Measurements from ENCODE around the gene BTN3A1.
"Not testable (repeated sequence)": the region's sequence is repeated elsewhere in the genome, so short reads cannot be mapped to it uniquely, and the experiment has no call there.

BTN3A1 gene

DNA sequence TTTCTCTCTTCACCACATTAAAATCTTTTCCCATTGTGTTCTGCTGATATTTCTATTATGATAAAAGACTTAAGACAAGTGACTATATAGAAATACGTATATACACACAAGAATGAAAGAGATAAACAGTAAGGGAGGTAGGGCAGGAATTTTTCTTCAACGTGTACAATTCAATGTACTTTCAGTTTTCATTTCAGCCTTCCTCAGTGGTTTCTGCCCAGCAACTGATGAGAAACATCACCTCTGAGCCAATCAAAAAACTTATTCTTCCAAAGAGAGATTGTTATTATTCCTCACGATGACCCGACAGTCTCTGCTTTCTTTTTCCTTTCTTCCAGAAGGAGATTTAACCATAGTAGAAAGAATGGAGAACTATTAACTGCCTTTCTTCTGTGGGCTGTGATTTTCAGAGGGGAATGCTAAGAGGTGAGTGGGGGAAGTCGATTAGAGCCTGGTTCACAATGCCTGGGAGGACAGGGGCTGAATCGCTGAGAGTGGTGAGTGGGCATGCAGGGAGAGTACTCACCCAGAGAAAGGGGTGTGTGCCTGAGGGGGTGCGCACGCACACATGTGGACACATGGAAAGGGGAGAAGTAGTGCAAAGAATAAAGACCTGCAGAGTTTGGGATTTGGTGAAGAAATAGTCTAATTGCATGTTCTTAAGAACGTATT lies at the start of gene BTN3A1:
BTN3A1 (plus strand) TSS at position 289 of the 672 bp plus-strand sequence. CDS start 3,289 bp downstream, outside the sequence.
- DNase-seq (ENCODE audit: low spot score), result peak; percentile 76

DNA sequence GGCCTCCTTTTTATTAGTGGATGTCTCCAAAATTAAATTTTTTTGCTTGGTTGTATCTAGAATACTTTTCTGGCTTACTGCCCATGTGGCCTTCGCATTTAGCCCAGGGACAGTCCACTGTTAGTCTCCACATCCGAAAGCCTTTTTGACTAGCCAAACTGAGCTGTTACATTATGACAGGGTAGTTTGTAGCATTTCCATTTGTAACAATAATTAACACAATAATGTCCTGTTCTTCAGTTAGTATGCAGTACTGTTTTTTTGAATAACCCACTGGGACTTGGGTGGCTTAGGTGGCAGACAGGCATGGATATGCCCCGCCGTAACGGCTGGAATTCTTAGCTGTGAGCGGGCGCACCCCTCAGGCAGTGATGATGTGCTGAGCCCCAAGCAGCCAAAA lies 49.8 kb upstream of the BTN3A1 start:
- DNase-seq (ENCODE audit: low spot score), result no peak

DNA sequence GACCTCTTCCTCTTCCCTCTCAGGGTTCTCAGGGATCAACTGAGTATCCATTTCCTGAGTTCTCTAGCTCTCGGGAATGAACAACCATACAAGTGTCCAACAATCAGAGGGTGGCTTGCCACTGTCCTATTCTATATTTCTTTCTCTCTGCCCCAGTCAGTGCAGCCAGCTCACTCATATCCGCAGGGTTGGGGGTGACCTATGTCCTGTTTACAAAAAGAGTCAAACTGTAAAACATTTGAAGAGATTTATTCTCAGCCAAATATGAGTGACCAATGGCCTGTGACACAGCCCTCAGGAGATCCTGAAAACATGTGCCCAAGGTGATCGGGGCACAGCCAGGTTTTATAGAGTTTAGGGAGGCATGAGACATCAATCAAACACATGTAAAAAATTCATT lies 47.9 kb upstream of the BTN3A1 start:
- no peak for DNase-seq (ENCODE audit: low spot score)

DNA sequence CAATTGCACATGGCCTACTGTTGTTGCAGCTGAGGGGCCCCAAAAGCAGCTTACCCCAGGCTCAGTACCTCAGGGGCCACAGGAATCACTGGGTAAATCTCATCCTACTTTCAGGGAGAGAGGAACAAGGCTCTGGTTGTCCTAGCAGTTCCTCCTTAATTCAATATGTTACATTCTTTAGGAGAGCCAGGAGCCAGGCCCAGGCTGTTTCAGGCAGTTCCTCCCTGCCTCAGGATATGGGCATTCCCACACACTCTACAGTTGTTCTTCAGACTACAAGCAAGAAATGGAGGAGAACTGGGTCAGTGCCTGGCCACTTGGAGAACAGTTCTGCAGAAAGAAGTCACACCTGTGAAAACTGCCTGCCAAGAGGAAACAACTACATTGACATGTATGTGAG lies 46.7 kb upstream of the BTN3A1 start:
- DNase-seq (ENCODE audit: low spot score), result no peak

DNA sequence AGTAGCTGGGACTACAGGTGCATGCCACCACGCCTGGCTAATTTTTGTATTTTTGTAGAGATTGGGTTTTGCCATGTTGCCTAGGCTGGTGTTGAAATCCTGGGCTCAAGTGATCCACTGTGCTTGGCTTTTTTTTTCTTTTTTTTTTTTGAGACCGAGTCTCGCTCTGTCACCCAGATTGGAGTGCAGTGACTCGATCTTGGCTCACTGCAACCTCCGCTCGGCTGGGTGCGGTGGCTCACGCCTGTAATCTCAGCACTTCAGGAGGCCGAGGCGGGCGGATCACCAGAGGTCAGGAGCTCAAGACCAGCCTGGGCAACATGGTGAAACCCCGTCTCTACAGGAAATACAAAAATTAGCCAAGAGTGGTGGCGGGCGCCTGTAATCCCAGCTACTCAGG lies 44.5 kb upstream of the BTN3A1 start:
- not testable (repeated sequence) for DNase-seq (ENCODE audit: low spot score)

DNA sequence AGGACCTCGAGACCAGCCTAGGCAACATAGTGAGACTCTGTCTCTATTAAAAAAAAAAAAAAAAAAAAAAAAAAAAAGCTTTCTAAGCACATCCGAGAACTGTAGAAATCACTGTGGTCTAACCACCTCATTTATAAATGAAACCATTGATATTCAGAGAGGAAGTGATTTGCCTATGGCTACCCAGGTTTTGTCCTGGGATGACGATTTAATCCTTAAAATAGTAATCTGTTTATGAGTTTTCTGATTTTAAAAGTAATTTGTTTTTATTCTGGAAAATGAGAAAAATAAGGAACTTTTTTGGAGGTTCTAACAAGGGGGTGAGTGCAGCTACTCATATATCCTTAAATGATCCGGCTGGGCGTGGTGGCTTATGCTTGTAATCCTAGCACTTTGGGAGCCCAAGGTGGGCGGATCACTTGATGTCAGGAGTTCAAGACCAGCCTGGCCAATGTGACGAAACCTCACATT lies 43.5 kb upstream of the BTN3A1 start:
- DNase-seq (ENCODE audit: low spot score), result no peak

DNA sequence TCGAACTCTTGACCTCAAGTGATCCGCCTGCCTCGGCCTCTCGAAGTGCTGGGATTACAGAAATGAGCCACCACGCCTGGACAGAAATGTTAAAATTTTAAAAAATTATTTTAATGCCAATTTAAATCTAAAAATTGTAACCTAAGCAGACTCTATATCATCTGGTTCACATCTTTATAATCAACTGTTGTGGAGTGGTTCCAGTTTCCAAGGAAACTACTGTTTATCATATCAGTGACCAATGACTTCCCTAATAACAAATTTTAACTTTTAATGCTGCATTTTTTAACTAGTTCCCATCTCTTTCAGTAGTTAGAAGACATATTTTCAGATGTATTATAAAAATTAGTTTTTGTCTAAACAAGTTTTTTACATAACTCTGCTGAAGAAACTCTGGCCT lies 42.3 kb upstream of the BTN3A1 start:
- no peak for DNase-seq (ENCODE audit: low spot score)

DNA sequence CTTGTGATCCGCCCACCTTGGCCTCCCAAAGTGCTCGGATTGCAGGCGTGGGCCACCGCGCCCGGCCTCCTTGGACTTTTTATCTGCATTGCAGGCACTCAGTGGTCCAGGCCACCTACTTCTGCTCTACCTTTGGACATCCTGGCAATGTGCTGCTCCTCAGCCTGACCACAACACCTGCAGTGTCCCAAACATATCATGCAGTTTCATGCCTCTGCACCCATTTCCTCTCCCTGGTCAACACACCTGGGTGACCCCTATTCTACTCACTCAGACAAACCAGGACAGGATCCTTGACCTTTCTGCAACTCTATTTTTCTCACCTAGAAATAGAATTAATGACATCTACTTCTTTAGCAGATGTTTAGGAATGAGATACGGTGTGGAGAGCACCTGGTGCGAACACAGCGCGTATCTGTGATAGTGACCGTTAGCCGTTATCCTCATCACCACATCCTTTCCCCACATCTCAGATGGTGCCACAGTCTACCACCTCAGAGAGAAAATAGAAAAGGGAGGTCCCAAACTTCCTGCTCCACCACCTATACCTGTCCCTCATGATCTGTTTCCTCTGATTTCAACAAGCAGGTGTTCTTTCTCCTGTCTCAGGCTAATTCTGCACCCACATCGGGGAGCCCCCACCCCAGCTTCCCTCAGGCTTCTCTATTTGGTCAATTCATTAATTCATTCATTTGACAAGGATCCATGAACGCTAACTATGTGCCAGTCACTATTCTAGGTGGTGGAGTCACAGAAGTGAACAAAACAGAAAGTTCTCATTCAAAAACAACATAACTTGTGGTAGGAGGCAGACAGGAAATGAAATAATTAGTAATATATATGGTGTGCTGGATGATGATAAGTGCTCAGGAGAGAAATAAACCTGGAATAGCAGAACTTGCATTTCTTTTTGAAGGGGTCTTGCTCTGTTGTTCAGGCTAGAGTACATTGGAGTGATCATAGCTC lies 41.3 kb upstream of the BTN3A1 start:
- no peak for DNase-seq (ENCODE audit: low spot score)

DNA sequence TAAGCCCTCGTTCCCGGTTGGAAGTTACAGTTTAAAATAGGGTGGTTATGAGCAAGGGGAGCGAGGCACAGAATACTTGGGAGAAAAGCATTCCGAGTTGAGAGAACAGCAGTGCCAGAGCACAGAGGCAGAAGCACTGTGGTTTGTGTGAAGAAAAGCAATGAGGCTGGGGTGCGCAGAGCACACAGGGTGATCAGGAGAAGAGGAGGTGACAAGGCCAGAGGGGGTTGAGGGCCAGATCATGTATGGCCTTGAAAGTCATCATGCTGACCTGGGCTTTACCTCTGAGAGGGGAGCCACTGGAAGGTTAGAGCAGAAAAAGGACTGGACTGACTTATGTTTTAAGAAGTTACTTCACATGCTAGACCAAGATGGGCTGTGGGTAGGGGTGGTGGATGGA lies 40.5 kb upstream of the BTN3A1 start:
- no peak for DNase-seq (ENCODE audit: low spot score)

DNA sequence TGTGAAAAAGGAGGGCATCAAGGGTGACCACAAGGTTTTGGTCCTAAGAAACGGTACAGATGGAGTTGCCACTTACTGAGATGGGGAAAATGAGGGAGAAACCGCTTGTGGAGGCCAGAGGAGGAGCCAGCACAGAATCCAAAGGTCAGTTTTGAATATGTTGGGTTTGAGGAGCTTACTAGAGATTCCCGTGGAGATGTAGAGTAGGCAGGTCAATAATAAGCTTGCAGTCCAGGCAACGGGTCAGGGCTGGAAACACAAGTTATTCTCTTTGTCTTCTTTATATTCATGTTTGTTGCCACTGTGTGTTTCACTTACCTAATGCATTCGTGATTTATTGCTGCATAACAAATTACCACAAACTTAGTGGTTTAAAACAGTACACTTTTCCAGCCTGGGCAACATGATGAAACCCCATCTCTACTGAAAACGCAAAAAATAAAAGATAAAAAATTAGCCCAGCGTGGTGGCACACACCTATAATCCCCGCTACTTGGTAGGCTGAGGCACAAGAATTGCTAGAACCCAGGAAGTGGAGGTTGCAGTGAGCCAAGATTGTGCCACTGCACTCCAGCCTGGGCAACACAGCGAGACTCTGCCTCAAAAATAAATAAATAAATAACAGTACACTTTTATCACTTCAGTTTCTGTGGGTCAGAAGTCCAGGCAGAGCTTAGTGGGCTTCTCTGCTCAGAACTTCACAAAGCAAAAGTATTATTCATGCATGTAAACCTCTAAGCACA lies 39.8 kb upstream of the BTN3A1 start:
- no peak for DNase-seq (ENCODE audit: low spot score)

DNA sequence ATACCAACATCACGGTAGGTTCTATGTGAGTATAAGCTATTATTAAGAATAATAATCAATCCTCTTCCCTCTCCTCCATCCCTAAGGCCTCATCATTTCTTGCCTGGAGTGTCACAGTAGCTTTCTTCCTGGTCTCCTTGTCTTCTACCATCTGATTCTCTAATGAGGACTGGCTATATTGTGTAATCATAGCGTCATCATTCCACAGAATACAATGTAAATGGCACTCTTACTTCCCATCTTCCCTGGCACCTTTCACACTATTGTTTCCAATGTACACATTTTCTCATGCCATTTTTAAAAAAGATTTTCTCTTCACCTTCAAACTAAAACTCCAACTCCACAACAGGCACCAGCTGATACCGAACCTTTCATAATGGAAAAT lies 39.2 kb upstream of the BTN3A1 start:
- DNase-seq (ENCODE audit: low spot score), result no peak

DNA sequence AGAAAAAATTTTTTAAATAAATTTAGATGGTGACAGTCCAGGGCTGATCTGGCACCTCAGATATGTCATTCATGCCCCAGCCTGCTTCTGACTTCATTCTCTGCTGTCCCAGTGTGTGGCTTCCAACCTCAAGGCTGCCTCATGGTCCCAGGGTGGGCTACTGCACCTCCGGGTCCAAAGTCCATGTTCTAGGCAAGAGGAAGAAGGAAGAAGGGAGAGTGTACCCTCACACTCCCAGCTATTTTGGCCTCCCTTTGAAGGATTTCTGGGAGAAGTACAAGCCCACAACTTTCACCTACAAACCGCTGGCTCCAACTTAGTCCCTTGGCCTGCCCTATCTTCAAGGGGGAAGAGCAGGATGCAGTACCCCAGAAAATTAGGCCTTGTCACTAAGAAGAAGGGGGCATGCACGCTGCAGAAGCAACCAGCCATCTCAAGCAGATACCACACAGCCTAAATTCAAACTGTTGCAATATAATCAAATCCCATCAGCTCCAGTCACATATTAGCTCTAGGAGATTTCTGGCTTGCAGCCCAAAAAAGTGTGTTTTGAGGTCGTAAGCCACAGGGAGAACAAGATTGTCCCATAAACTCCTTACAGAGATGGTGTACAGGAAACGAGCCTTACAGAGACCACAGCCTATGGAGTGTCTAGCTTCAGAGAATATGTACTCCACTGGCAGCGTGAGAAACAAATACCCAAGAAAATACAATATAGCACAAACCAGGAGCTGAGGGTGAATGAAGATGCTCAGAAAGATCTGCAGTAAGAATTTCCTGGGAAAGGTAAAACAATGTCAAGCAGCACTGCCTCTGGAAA lies 38.0 kb upstream of the BTN3A1 start:
- DNase-seq (ENCODE audit: low spot score), result no peak

DNA sequence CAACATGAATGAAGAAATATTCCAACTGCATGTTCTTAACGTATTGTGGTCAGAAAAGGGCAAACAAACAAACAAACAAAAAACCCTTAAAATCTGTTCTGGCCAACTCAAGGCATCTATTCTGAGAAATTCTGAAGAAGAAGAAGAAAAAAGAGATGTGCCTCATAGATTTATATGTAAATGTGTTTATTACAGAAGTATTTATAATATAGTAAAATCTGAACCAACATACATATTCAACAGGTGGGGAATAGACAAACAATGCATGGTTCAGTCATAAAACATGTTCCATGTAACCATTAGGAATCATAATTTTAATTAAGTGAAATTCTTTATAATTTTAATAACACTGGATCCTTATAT lies 36.5 kb upstream of the BTN3A1 start:
- no peak for DNase-seq (ENCODE audit: low spot score)

DNA sequence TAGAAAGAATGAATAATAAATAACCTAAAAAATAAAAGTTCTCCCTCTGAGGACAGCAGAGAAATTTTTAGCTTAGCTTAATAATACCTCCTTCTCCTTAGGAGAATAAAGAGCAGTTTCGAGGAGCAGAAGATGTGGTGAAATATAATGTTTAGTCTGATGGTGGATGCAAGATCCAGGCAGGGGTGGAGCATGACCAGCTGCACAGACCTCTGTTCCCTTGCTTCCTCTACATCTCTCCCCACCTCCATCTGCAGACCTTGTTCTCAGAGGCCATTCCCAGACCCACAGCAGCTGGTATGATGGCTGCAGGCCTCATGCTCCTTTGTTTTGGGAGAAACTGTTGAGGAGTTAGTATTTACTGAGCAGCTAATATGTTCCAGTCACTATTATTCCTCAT lies 35.6 kb upstream of the BTN3A1 start:
- no peak for DNase-seq (ENCODE audit: low spot score)

DNA sequence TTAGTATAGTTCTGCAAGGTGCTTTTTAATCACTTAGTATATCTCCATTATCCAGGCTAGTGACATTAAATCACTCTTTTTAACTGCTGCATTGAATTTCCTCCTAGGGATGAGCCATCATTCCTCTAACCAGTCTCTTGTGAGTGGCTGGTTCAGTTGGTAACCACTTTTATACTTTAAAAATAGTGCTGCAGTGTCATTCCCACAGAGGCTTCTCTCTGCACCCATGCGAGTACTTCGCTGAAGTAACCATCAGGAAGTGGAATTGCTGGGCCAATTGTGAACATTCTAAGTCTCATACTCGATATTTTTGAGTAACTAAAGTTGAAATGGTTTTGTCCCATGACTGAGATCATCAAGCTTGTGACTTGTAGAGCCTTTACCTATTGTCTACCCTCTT lies 35.0 kb upstream of the BTN3A1 start:
- no peak for DNase-seq (ENCODE audit: low spot score)

DNA sequence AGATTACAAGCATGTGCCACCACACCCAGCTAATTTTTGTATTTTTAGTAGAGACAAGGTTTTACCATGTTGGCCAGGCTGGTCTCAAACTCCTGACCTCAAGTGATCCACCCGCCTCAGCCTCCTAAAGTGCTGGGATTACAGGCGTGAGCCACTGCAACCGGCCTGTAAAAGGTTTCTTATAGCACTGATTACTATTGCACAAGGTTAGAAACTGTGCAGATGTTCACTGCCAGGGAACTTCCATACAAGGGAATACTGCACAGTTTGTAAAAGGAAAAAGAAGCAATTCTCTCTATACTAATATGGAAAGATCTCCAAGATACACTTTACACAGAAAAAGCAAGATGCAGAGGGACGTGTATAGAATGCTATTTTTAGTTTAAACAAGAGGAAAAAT lies 30.3 kb upstream of the BTN3A1 start:
- DNase-seq (ENCODE audit: low spot score), result not testable (repeated sequence)

DNA sequence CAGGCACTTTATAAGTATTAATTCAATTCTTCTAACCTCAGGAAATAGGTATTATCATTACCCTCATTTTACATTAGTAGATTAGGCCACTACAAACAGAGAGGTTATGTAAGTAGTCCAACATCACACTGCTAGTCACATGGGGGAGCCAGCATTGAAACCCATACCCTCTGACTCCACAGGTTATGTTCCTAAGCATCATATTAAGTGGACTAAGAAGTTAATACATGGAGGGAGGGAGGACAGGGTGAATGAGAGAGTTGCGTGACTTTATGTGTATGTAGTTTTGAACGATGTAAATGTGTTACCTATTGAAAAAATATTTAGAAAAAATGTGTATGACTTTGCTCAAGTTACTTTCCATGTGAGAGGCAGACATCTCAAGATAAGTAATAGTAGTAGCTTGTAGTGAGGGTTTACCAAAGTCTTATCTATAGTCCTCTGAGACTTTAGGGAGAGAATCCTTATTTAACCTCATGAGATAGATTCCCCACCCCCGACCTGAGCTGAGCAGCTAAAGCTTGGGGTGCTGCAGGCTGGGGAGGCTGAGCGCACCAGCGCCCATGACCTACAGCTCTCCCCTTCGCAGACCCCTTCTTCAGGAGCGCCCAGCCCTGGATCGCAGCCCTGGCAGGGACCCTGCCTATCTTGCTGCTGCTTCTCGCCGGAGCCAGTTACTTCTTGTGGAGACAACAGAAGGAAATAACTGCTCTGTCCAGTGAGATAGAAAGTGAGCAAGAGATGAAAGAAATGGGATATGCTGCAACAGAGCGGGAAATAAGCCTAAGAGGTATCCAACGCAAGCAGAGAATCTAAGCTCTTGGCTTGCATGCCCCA lies 29.5 kb upstream of the BTN3A1 start:
- no peak for DNase-seq (ENCODE audit: low spot score)

DNA sequence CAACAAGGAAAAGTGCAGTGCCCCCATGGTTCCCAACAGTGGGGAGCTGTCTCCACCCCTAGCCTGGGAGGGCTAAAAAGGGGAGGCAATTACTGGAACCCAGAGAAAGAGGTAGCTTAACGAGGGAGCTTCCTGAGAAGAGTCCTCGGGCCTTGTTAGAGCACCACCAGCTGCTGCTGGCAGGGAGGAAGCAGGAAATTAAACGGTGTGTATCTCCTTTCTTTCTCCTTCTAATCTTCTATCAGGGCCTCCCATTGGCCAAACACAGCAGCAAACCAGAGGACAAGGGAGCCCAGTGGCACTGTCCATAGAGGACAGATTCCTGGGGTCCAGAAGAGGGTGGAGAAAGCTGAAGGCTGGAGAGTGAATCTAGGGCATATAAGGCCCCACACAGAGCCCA lies 26.8 kb upstream of the BTN3A1 start:
- no peak for DNase-seq (ENCODE audit: low spot score)

DNA sequence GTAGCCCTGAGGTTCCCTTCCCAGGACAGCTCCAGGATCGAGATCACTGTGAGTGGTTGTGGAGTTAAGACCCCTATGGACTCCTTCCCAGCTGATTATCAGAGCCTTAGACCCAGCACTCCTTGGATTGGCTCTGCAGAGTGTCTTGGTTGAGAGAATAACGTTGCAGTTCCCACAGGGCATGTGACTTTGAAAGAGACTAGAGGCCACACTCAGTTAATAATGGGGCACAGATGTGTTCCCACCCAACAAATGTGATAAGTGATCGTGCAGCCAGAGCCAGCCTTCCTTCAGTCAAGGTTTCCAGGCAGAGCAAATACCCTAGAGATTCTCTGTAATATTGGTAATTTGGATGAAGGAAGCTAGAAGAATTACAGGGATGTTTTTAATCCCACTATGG lies 24.4 kb upstream of the BTN3A1 start:
- no peak for DNase-seq (ENCODE audit: low spot score)

DNA sequence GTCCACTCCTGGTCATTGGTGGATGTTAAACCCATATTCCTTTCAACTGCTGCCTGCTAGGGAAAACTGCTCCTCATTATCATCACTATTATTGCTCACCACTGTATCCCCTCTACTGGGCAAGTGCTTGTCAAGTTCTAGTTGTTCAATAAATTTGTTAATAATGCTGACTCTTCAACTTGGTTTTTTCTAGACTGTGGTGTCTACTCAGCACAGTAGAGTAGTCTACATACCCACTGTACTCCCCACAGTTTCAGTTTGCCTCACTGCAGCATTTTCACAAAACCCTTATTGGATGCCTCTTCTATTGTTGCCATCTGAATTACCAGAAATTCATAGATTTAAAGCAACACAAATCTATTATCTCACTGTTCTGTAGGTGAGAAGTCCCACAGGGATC lies 23.9 kb upstream of the BTN3A1 start:
- not testable (repeated sequence) for DNase-seq (ENCODE audit: low spot score)

DNA sequence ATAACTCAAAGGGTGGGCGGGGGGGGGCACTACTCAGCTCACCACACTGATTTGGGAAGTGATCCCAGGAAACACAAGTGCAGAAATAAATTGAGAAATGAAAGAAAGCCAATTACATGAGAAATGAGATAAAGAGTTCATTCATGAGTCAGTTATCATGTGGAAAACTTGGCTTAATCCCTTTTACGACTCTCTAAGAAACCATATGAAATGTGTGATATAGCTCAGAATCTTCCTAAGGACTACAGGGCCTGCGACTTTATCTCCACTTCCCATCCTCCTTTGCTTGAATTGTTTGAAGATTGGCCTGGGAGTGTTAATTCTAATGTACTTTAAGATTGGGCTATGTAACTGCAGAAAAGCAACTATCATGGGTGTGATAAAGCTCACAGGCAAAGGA lies 22.8 kb upstream of the BTN3A1 start:
- DNase-seq (ENCODE audit: low spot score), result no peak
